TTC549 (cell line): ENCODE results near the gene ALOX15B.

Experiments used
- FAIRE-seq: peaks from 2 replicates; lab custom pipeline; 2012; peaks lifted over from hg19 to GRCh38; lab: Jason Lieb, UNC

The ALOX15B gene

GRCh38 chr17:8038954-8039610 is at the start of gene ALOX15B:
Gene ALOX15B (plus strand): TSS chr17:8039059. CDS start chr17:8039156, 97 bp downstream.
- no peak for FAIRE-seq

GRCh38 chr17:7989781-7990655 is 48.8 kb upstream of the ALOX15B start:
- no peak for FAIRE-seq

- no peak for FAIRE-seq
Observed at GRCh38 chr17:7992516-7992915, 46.3 kb upstream of the ALOX15B start.

GRCh38 chr17:7992924-7993323 is 45.9 kb upstream of the ALOX15B start:
- no peak for FAIRE-seq

- no peak for FAIRE-seq
Observed at GRCh38 chr17:7993972-7994589, 44.8 kb upstream of the ALOX15B start.

- FAIRE-seq: no peak
Observed at GRCh38 chr17:7995724-7996123, 43.1 kb upstream of the ALOX15B start.

- FAIRE-seq: no peak
Observed at GRCh38 chr17:7997186-7997585, 41.7 kb upstream of the ALOX15B start.

GRCh38 chr17:8001976-8002720 is 36.7 kb upstream of the ALOX15B start, which contains the start of gene GUCY2D:
Gene GUCY2D (plus strand): TSS chr17:8002615. CDS start chr17:8003048, 433 bp downstream.
- FAIRE-seq: no peak

GRCh38 chr17:8002721-8003593 is 35.9 kb upstream of the ALOX15B start:
- FAIRE-seq: no peak

- FAIRE-seq: no peak
Observed at GRCh38 chr17:8003594-8004181, 35.2 kb upstream of the ALOX15B start.

- no peak for FAIRE-seq
Observed at GRCh38 chr17:8004899-8005298, 34.0 kb upstream of the ALOX15B start.

GRCh38 chr17:8005357-8005756 is 33.5 kb upstream of the ALOX15B start:
- FAIRE-seq: no peak

- no peak for FAIRE-seq
Observed at GRCh38 chr17:8005967-8006730, 32.7 kb upstream of the ALOX15B start.

- FAIRE-seq: no peak
Observed at GRCh38 chr17:8006836-8007680, 31.8 kb upstream of the ALOX15B start.

- no peak for FAIRE-seq
Observed at GRCh38 chr17:8007836-8008235, 31.0 kb upstream of the ALOX15B start.

GRCh38 chr17:8012045-8012580 is 26.7 kb upstream of the ALOX15B start:
- FAIRE-seq: no peak

GRCh38 chr17:8012996-8013640 is 25.7 kb upstream of the ALOX15B start:
- no peak for FAIRE-seq
